ENCODE measurements around the gene CDC42BPB. TPM values are rescaled to one million over a fixed set of nuclear protein-coding genes. Genes with fewer than 3 reads are reported as not detected.

Gene CDC42BPB
- total RNA-seq, 4 donors from 2014 or later: 105 to 178 (median 107) TPM

DNA sequence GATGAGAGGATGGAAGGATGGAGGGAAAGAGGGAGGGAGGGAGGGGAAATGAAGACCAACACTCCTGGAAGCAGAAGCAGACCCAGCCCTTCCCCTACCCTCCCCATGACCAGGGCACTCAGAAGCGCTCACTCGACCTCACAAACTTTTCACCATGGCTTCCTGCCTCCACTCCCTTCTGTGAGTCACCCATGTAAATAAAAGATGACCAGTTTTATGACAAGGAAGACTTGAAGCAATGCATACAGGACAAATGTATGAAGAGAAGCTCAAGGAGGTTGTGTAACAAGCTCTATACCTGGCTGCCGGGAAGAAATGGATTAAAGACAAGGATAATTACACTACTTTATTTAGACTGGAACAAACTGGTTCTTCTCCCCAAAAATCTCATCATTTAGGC lies 63.8 kb downstream of the CDC42BPB start:
- H3K4me1 ChIP-seq: peaks cover 3% of the 10 kb centered on the region
- H3K4me3 ChIP-seq: no peak overlapping the region
- H3K27me3 ChIP-seq: no peaks in the 10 kb centered on the region
- peaks cover 76% of the 10 kb centered on the region for H3K36me3 ChIP-seq
- H3K9me3 ChIP-seq: no peaks in the 10 kb centered on the region
- TF ChIP-seq POLR2A (IDR thresholded peaks at IDR 0.05) (no peak), EP300 (IDR thresholded peaks at IDR 0.05) (no peak), POLR2AphosphoS5 (IDR thresholded peaks at IDR 0.05) (no peak)
- TF ChIP-seq, protein P1, sequence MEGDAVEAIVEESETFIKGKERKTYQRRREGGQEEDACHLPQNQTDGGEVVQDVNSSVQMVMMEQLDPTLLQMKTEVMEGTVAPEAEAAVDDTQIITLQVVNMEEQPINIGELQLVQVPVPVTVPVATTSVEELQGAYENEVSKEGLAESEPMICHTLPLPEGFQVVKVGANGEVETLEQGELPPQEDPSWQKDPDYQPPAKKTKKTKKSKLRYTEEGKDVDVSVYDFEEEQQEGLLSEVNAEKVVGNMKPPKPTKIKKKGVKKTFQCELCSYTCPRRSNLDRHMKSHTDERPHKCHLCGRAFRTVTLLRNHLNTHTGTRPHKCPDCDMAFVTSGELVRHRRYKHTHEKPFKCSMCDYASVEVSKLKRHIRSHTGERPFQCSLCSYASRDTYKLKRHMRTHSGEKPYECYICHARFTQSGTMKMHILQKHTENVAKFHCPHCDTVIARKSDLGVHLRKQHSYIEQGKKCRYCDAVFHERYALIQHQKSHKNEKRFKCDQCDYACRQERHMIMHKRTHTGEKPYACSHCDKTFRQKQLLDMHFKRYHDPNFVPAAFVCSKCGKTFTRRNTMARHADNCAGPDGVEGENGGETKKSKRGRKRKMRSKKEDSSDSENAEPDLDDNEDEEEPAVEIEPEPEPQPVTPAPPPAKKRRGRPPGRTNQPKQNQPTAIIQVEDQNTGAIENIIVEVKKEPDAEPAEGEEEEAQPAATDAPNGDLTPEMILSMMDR (IDR thresholded peaks at IDR 0.05): no peak
- DNase-seq (ENCODE audit: low spot score in 2 of 2): no peak
- WGBS: 59% methylated on average over 3 of the region's 3 CpGs
- H3K27ac ChIP-seq: no peak overlapping the region

- no peak overlapping the region for H3K27ac ChIP-seq
- DNase-seq (ENCODE audit: low spot score in 2 of 2): no peak
- H3K4me1 ChIP-seq: peaks cover 14% of the 10 kb centered on the region
- TF ChIP-seq, protein P1 (IDR thresholded peaks at IDR 0.05): no peak
- TF ChIP-seq POLR2A (IDR thresholded peaks at IDR 0.05) (no peak), POLR2AphosphoS5 (IDR thresholded peaks at IDR 0.05) (no peak), EP300 (IDR thresholded peaks at IDR 0.05) (no peak)
- H3K9me3 ChIP-seq: no peaks in the 10 kb centered on the region
- H3K4me3 ChIP-seq: no peak overlapping the region
- no peaks in the 10 kb centered on the region for H3K27me3 ChIP-seq
- 90% methylated on average over 3 of the region's 3 CpGs for WGBS
- peaks cover 60% of the 10 kb centered on the region for H3K36me3 ChIP-seq
Observed at GRCh38 chr14:102991376-102991775, 66.0 kb downstream of the CDC42BPB start.

GRCh38 chr14:102988054-102988453 lies 69.3 kb downstream of the CDC42BPB start:
- Histone ChIP-seq H3K27me3 (no peaks in the 10 kb centered on the region), H3K4me3 (no peak overlapping the region), H3K9me3 (no peaks in the 10 kb centered on the region), H3K36me3 (peaks cover 60% of the 10 kb centered on the region), H3K27ac (no peak overlapping the region), H3K4me1 (peaks cover 24% of the 10 kb centered on the region)
- 93% methylated on average over 1 of the region's 1 CpG for WGBS
- TF ChIP-seq POLR2A (IDR thresholded peaks at IDR 0.05): no peak
- no peak for TF ChIP-seq EP300 (IDR thresholded peaks at IDR 0.05)
- TF ChIP-seq, protein P1 (IDR thresholded peaks at IDR 0.05): no peak
- no peak for TF ChIP-seq POLR2AphosphoS5 (IDR thresholded peaks at IDR 0.05)
- no peak for DNase-seq (ENCODE audit: low spot score in 2 of 2)

- Histone ChIP-seq H3K27me3 (no peaks in the 10 kb centered on the region), H3K27ac (peak overlapping the region; percentile 74), H3K36me3 (peaks cover 63% of the 10 kb centered on the region), H3K4me3 (no peak overlapping the region), H3K9me3 (no peaks in the 10 kb centered on the region), H3K4me1 (peaks cover 24% of the 10 kb centered on the region)
- no peak for DNase-seq (ENCODE audit: low spot score in 2 of 2)
- TF ChIP-seq POLR2A (IDR thresholded peaks at IDR 0.05) (no peak), EP300 (IDR thresholded peaks at IDR 0.05) (no peak), POLR2AphosphoS5 (IDR thresholded peaks at IDR 0.05) (no peak)
- TF ChIP-seq, protein P1 (IDR thresholded peaks at IDR 0.05): no peak
- WGBS: 68% methylated on average over 18 of the region's 19 CpGs
Observed at GRCh38 chr14:102986810-102987579, 70.4 kb downstream of the CDC42BPB start.

- no peak for TF ChIP-seq EP300 (IDR thresholded peaks at IDR 0.05)
- TF ChIP-seq, protein P1 (IDR thresholded peaks at IDR 0.05): no peak
- no peak for TF ChIP-seq POLR2A (IDR thresholded peaks at IDR 0.05)
- no peak for TF ChIP-seq POLR2AphosphoS5 (IDR thresholded peaks at IDR 0.05)
- Histone ChIP-seq H3K27ac (peak overlapping the region; percentile 5), H3K27me3 (no peaks in the 10 kb centered on the region), H3K9me3 (no peaks in the 10 kb centered on the region), H3K4me1 (peaks cover 24% of the 10 kb centered on the region), H3K4me3 (no peak overlapping the region), H3K36me3 (peaks cover 66% of the 10 kb centered on the region)
- 52% methylated on average over 6 of the region's 10 CpGs for WGBS
- DNase-seq (ENCODE audit: low spot score in 2 of 2): no peak
Observed at GRCh38 chr14:102985665-102986064, 71.7 kb downstream of the CDC42BPB start.

All from suprapubic skin (tissue), 4 donors.